NCI-H128 (cell line): Measurements from ENCODE around the gene SKA1.
A peak's percentile ranks its signal among the peaks of the same experiment; 100 is the strongest.
"Not testable (repeated sequence)": the region's sequence is repeated elsewhere in the genome, so short reads cannot be mapped to it uniquely, and the experiment has no call there.

Experiments used
- DNase-seq: peaks from one replicate; lab custom pipeline; 2025; ENCODE audit not compliant: unreplicated experiment; lab: John Stamatoyannopoulos, UW

Gene SKA1

DNA sequence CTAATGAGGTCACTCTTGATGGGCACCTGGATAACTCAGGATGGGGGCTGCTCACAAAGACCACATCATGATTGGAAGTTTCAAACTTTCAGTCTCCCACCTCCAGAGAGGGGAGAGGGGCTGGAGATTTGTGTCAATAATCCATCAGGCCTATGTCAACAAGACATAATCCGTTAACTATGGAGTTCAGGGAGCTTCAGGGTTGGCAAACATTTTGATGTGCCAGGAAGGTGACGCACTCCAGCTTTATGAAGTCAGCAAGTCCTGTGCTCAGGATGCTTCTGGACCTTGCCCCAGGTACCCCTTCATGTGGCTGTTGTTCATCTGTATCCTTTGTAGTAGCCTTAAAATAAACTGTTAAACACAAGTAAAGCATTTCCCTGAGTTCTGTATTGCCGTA lies 19.0 kb downstream of the SKA1 start:
- no peak for DNase-seq

DNA sequence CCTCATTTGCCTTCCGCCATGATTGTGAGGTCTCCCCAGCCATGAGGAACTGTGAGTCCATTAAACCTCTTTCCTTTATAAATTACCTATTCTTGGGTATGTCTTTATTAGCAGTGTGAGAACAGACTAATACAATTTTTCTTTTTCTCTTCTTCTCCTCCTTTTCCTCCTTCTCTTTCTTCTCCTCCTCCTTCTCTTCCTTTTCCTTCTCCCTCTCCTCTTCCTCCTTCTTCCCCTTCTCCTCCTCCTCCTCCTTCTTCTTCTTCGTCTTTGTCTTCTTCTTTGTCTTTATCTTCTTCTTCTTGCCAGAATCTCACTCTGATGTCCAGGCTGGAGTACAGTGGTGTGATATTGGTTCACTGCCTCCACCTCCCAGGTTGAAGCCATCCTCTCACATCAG lies 20.2 kb downstream of the SKA1 start:
- no peak for DNase-seq

DNA sequence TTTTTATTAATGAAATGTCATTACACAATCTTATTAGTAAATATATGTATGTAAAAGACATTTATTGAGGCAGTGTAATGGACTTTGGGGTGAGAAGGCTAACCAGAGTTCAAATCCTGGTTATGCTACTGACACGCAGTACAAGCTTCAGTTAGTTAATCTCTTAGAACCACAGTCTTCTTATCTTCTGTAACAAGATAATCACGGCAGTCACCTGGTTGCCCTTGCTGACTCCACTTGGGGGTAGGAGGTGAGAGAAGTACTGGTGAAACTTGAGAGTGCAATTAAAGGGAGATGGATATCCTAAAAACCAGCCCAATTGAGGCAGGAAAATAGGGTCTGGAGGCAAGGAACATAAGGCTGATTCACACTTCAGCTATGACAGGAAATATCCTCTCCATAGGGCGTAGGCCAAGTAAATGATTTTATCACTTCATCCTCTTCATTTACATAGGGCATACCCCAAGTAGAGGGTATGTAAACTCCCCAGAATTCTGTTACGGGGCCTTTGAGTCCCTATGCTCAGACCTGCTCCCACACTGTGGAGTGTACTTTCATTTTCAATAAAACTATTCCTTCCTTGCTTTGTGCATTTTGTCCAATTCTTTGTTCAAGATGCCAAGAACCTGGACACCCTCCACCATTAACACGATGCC lies 21.3 kb downstream of the SKA1 start:
- no peak for DNase-seq

DNA sequence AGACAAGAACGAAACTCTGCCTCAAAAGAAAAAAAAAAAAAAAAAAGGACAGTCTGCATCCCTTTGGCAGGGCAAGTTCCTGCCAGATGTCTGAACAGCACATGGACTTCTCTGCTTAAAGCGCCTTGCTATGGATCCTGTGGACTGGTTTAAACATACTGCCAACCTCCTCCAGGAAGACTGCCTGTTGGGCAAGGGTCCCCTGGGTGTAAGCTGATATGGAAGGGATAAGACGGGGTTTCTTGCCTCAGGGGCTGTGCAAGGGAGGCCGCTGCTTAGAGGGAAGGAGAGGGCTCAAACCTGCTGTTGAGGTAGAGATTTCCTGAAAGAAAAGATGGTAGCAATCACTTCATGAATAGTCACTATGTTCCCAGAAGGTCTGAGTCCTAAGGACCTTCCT lies 22.2 kb downstream of the SKA1 start:
- DNase-seq, result no peak

DNA sequence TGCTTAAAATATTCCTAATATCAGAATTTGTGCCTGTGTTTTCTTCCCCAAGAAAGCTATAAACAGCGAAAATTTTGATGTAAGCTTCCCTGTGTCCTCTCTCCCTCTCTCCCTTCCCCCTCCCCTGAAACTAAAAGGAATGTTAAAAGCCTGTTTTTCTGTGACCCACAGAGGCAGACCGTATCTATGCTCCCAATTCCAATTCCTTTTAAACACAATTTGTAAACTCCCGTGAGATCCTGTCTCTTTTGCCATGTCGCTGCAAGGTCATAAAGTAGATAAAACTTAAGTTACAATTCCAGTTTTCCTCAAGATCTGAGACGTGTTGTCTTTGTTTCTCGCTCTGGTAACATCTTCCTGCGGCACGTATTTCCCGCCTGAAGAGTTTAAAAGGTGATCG lies 23.3 kb downstream of the SKA1 start:
- no peak for DNase-seq

DNA sequence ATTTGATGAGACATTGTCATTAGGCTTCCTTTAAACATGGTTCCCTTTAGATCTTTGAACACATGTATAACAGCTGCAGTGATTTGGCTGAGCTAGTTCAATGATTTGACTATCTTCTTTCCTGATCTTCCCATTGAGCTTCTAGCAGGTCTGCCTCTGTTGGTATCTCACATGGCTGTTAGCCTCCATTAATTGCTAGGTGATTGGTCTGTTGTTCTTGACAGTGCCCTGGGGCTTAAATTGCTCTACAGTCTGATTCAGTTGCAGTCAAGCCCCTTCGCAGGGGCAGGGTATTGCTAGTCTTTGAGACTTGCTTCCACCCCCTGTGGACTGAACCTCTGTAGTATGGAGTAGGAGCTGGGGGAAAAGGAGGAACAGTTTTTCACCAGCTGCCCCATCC lies 24.1 kb downstream of the SKA1 start:
- DNase-seq, result no peak

DNA sequence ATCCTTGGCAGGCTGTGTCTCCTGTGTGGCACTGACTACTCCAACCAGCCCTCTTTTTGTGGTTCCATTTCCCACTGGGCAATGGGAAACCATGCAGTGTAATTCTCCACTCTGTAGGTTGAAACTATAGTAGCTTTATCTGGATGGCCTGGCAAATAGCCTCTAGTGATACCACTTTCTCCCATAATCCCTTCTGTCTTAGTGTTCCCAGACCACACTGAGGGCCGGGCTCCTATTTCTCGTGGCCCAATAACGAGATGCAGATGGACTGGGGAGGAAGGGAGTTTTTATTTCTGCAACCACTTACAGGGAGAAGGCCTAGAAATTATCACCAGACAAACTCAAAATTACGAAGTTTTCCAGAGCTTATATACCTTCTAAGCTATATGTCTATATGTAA lies 24.7 kb downstream of the SKA1 start:
- no peak for DNase-seq

DNA sequence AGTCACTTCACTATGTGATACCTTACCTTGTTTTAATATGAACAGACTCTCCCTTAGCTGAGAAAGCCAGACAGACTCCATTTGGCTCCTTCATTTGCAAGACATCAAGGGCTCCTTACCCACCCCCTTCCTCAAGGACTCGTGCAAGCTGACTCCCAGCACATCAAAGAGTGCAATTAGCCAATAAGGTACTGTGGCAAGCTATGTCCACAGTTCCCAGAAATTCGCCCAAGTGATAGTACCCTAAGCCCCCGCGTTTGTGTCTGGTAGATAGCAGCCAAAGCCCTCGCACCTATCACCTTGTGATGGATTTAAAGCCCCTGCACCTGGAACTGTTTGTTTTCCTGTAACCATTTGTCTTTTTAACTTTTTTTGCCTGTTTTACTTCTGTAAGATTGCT lies 25.6 kb downstream of the SKA1 start:
- DNase-seq, result not testable (repeated sequence)

DNA sequence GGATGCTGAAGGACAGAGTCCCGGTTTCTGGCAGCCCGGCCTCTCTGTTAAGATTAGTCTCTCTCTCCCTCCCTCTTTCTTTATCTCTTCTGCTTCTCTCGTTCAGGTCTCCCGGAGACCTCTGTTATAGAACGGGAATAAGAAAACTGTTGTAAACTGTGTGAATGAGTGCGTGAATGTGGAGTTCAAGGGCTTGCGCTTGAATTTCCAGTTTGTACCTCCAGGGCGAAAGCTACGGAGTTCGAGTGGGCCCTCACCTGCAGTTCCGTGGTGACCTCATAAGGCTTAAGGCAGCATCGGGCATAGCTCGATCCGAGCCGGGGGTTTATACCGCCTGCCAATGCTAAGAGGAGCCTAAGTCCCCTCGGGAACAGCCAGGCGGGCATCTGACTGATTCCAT lies 26.4 kb downstream of the SKA1 start:
- DNase-seq, result no peak

DNA sequence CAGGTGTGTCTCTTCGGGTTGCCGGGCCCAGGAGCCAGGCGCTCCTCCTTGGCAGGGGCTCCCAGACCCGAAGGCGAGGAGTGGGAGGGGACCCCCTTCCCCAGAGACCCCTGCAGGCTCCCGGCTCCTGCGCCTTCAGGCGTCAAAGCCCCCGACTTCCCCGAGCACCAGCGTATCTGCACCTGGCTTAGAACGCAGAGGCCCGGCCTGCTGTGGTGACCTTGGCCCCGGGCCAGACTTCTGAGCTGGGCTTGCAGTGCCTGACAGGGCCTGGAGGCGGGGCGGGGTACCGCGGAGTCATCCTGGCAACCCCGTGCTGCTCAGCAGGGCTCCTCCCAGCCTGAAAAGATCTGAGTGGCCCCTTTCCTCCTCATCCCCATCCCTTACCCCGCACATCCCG lies 27.0 kb downstream of the SKA1 start:
- peak; percentile 58 for DNase-seq

DNA sequence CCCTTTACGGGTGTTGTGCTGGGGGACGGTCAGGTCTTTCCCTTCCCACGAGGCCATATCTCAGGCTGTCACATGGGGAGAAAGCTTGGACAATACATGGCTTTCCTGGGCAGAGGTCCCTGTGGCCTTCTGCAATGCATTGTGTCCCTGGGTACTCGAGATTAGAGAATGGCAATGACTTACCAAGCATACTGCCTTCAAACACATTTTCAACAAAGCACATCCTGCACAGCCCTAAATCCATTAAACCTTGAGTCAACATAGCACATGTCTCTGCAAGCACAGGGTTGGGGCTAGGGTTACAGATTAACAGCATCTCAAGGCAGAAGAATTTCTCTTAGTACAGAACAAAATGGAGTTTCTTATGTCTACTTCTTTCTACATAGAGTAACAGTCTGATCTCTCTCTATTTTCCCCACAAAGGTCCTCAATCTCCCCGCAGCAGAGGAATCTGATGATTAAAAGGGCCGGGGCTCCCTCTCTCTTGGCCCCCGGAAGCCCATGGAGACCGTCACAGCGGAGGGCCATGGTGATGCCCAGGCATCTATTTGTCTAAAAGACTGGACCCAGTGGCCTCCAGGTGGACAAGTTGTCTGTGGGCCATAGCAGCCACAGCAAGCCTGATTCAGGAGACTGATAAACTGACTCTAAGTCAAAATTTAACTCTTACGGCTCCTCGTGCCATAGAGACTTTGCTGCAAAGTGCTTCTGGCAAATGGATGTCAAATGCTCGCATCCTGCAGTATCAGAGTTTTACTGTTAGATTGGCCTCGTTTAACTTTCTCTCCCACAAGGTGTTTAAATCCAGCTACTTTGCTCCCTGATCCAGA lies 30.1 kb downstream of the SKA1 start:
- DNase-seq, result not testable (repeated sequence)

DNA sequence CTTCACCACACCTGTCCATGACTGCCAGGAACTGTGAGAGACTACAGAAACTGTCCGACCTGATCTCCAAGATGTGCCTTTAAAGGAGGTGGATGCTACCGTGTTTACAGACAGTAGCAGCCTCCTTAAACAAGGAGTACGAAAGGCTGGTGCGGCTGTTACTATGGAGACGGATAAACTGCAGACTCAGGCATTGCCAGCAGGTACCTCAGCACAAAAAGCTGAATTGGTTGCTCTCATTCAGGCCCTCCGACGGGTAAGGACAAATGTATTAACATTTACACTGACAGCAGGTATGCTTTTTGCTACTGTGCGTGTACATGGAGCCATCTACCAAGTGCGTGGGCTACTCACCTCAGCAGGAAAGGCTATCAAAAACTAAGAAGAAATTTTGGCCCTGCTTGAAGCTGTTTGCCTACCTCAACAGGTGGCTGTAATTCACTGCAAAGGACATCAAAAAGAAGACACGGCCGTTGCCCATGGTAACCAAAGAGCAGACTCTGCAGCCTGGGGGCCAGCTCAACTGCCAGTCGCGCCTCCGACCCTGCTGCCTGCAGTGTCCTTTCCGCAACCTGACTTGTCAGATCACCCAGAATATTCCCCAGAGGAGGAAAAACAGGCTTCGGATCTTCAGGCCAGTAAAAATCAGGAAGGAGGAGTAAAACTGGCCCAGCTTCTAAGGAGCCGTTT lies 30.9 kb downstream of the SKA1 start:
- DNase-seq, result peak; percentile 58

DNA sequence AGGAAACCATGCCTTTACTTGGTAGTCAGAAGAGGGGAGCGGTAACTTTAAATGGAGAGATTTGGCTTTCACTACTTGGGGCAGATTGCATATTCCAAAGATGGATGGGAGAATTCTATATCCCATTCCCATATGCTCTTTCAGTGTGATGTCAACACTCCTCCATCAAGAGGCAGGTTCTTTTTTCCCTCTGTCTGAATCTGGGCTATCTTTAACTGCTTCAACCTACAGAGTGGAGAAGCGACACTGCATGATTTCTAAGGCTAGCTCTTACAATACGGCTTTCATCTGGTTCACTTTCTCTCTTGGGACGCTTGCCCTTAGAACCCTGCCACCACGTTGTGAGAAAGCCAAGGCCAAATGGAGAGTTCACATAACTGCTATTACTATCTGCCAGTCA lies 34.4 kb downstream of the SKA1 start:
- DNase-seq, result no peak

DNA sequence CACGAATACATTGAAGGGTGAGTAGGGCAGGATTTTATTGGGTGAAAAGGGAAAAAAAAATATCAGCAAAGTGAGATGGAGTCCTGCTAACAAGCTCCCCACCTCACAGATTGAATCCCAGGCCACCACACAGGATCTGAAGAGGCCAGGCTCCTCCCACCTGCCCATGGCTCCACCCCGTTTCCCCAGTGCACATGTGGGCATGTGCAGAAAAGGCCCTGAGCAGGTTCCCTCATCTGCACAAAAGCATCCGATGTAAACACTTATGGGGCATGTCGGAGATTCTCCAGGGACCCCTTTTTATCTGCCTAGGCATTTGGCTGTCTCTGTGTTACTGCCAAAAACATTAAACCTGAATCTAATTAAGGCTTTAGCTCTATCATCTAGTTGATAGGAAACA lies 35.2 kb downstream of the SKA1 start:
- no peak for DNase-seq

DNA sequence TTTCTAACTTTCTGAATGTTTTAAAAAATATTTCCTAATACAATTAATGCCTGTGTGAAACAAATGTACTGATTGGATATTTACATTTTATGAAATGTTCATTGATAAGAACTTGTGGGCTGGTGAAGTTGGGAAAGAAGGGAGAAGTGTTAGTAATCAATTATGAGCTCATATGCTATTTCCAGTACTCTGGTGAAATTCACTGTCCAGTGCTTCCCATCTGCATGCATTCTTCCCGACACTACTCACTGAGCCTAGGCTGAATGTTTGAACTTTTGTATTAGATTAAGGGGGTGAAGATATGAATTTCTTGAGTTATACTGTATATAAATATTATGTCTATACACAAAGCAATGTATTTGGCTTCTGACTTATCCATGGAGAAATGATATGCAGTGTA lies 36.0 kb downstream of the SKA1 start:
- DNase-seq, result no peak

DNA sequence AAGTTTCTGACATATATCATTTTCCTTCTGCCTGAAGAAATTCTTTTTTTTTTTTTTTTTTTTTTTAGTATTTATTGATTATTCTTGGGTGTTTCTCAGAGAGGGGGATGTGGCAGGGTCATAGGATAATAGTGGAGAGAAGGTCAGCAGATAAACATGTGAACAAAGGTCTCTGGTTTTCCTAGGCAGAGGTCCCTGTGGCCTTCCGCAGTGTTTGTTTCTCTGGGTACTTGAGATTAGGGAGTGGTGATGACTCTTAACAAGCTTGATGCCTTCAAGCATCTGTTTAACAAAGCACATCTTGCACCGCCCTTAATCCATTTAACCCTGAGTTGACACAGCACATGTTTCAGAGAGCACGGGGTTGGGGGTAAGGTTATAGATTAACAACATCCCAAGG lies 42.0 kb downstream of the SKA1 start:
- not testable (repeated sequence) for DNase-seq

DNA sequence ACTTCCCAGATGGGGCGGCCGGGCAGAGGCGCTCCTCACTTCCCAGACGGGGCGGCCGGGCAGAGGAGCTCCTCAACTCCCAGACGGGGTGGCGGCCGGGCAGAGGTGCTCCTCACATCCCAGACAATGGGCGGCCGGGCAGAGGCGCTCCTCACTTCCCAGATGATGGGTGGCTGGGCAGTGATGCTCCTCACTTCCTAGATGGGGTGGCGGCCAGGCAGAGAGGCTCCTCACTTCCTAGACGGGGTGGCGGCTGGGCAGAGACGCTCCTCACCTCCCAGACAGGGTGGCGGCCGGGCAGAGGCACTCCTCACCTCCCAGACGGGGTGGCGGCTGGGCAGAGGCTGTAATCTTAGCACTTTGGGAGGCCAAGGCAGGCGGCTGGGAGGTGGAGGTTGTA lies 42.9 kb downstream of the SKA1 start:
- not testable (repeated sequence) for DNase-seq

DNA sequence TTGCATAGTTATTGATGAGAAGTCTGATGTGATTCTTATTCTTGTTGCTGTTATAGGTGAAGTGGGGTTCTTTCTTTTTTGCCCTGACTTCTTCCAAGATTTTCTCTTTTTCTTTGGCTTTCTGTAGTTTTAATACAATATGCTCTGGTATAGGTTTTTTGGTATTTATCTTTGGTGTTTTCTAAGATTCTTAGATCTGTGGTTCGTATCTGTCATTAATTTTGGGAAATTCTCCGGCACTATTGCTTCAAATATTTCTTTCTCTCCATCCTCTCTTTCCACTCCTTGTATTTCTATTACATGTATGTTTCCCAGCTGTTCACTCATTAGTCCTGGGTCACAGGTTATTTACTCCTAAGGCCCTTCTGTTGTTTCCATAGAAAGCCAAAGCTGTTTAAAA lies 43.8 kb downstream of the SKA1 start:
- no peak for DNase-seq

DNA sequence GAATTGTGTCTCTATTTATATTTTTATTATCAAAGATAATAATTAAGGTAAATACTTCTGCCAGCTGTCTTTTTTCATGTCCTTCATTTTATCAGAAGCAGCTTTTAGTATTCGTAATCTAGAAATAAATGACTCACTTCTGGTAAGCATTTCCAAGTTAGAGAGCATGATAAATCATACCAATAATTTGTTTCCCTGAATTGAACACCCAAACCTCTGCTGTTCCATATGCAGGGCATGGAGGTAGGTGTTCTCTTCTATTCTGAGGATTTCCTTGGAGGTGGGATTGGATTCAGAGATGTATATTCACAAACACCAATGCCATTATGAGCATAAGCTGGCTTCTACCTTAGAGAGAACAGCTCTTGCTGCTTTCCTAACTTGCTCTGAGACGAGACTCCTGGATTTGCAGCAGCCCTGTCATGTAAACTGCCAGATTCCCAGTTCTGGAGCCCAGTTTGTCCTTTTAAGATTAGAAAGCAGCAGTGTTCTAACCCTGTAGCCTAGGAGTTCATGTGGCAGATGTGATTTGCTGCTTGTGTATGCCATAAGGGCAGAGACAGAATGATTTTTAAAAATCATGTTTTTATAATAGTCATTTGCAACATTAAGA lies 47.5 kb downstream of the SKA1 start:
- DNase-seq, result no peak

DNA sequence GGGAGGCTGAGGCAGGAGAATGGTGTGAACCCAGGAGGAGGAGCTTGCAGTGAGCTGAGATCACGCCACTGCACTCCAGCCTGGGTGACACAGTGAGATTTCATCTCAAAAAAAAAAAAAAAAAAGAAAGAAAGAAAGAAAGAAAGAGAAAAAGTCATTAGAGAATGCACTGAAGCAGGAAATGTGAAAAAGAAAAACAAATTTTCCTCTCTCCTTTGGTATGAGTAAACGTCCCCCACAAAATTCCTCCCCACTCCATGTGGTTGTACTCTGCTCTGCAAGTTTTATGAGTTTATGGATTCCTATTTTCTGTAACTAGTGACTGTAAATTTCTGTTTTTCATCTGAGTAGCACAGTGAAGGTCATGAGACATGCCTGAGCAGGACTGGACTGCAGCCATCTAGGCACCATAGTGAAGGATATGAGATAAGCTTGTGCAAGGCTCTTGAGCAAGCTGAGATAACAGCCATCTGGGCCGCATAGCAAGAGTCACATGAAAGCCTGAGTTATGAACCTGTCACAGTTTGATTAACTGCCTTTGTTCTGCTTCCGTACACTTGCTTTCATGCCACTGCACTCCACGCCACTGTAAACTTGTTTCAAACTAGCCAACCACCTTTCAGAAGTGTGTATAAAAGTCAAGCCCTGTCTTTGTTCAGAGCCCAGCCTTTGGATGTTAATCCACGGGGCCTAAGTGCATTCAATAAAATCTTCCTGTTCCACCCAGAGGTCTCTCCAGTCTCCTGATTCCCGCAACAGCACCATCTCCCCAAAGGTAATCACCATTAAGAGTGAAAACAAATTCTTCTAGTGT lies 50.2 kb downstream of the SKA1 start:
- DNase-seq, result no peak

DNA sequence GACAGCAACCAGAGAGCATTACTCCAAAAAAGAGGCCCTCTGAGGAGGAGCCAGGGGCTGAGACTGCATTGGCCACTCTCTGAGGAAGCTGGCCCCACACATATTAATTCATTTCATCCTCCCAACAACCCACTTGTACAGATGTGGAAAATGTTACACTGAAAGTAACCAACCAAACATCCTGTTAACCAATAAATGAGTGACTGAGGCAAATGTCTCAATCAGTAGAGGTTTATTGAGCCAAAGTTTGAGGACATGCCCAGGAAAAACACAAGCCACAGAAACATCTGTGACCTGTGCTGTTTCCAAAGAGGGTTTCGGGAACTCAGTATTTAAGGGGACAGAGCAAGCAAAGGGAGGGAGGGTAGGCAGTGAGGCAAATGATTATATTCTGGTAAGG lies 53.0 kb downstream of the SKA1 start:
- DNase-seq, result no peak
